ENCODE data around the gene CIAO3. TPM values are rescaled to one million over a fixed set of nuclear protein-coding genes. Genes with fewer than 3 reads are reported as not detected.

Gene CIAO3
- total RNA-seq, 1 experiment from 2014 or later = 50.9 TPM

DNA sequence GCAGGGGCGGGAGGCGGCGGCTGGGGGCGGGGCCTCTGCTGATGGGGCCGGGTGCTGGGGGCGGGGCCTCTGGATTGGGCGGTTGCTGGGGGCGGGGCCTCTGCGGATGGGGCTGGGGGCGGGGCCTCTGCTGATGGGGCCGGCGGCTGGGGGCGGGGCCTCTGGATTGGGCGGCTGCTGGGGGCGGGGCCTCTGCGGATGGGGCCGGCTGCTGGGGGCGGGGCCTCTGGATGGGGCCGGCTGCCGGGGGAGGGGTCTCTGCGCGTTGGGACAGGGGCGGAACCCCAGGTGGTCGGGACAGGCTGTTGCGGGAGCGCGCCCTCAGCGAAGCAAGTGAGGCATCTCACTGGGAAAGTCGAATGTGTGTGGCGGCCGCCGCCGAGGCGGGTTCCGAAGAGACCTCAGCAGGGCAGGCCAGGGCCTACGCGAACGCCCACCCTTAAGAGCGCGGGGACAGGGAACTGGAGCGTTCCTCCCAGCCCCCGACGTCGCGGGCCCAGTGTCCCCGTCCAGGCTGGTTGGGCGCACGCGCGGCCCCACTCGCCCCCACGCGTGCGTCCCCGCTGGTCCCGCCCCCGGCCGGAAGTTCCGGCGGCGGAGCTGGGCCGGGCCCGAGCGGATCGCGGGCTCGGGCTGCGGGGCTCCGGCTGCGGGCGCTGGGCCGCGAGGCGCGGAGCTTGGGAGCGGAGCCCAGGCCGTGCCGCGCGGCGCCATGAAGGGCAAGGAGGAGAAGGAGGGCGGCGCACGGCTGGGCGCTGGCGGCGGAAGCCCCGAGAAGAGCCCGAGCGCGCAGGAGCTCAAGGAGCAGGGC is 60.8 kb downstream of the CIAO3 start, which contains the start of gene STUB1:
STUB1 (plus strand) TSS at position 597 of the 811 bp plus-strand sequence; CDS start at position 713, 116 bp downstream.
- Mint-ChIP-seq H3K36me3 (peaks cover 20% of the 10 kb centered on the region), H3K9me3 (no peaks in the 10 kb centered on the region), H3K27me3 (ENCODE audit: low read depth) (no peaks in the 10 kb centered on the region), H3K4me1 (peaks cover 27% of the 10 kb centered on the region), H3K4me3 (peak within 1 kb of the TSS; percentile 76), H3K27ac (peak within 1 kb of the TSS; percentile 85)
- CTCF ChIA-PET = interaction anchor here (0.9 to 3.1 kb wide), 9 partner anchors 9 to 101 kb away, joined by 3 to 21 read pairs (median 6); partner anchors contain the start of genes METRN and RHOT2
- ATAC-seq (peak; percentile 41), DNase-seq (ENCODE audit: low spot score) (peak; percentile 97)
- POLR2A ChIA-PET = interaction anchor here (0.9 to 1.9 kb wide), 4 partner anchors 10 to 40 kb away, joined by 3 to 5 read pairs (median 4); partner anchors contain the start of gene WDR24
- TF ChIP-seq SMAD4 (CRISPR knock-in tag; IDR thresholded peaks at IDR 0.05) (no peak), ZNF396 (CRISPR knock-in tag; IDR thresholded peaks at IDR 0.05; ENCODE audit: borderline replicate concordance) (no peak), ZNF317 (CRISPR knock-in tag; IDR thresholded peaks at IDR 0.05; ENCODE audit: borderline replicate concordance, low read depth) (no peak), IRF2 (CRISPR knock-in tag; IDR thresholded peaks at IDR 0.05; ENCODE audit: borderline replicate concordance, low read depth) (no peak), FOXK1 (CRISPR knock-in tag; IDR thresholded peaks at IDR 0.05) (no peak), JUN (CRISPR knock-in tag; IDR thresholded peaks at IDR 0.05) (no peak), OVOL2 (CRISPR knock-in tag; IDR thresholded peaks at IDR 0.05; ENCODE audit: borderline replicate concordance) (no peak), CREB1 (CRISPR knock-in tag; IDR thresholded peaks at IDR 0.05) (no peak), ATF1 (CRISPR knock-in tag; IDR thresholded peaks at IDR 0.05) (no peak), PRRX2 (CRISPR knock-in tag; IDR thresholded peaks at IDR 0.05) (no peak), FOXP1 (CRISPR knock-in tag; IDR thresholded peaks at IDR 0.05; ENCODE audit: borderline replicate concordance) (peak; percentile 85; the same call in 1 of the 2 replicates), TEAD4 (CRISPR knock-in tag; IDR thresholded peaks at IDR 0.05) (no peak), NFATC4 (CRISPR knock-in tag; IDR thresholded peaks at IDR 0.05) (no peak)
- TF ChIP-seq, protein P1, sequence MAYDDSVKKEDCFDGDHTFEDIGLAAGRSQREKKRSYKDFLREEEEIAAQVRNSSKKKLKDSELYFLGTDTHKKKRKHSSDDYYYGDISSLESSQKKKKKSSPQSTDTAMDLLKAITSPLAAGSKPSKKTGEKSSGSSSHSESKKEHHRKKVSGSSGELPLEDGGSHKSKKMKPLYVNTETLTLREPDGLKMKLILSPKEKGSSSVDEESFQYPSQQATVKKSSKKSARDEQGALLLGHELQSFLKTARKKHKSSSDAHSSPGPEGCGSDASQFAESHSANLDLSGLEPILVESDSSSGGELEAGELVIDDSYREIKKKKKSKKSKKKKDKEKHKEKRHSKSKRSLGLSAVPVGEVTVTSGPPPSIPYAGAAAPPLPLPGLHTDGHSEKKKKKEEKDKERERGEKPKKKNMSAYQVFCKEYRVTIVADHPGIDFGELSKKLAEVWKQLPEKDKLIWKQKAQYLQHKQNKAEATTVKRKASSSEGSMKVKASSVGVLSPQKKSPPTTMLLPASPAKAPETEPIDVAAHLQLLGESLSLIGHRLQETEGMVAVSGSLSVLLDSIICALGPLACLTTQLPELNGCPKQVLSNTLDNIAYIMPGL (CRISPR knock-in tag; IDR thresholded peaks at IDR 0.05) = no peak; the same call in 1 of the 2 replicates
- TF ChIP-seq, protein P2, sequence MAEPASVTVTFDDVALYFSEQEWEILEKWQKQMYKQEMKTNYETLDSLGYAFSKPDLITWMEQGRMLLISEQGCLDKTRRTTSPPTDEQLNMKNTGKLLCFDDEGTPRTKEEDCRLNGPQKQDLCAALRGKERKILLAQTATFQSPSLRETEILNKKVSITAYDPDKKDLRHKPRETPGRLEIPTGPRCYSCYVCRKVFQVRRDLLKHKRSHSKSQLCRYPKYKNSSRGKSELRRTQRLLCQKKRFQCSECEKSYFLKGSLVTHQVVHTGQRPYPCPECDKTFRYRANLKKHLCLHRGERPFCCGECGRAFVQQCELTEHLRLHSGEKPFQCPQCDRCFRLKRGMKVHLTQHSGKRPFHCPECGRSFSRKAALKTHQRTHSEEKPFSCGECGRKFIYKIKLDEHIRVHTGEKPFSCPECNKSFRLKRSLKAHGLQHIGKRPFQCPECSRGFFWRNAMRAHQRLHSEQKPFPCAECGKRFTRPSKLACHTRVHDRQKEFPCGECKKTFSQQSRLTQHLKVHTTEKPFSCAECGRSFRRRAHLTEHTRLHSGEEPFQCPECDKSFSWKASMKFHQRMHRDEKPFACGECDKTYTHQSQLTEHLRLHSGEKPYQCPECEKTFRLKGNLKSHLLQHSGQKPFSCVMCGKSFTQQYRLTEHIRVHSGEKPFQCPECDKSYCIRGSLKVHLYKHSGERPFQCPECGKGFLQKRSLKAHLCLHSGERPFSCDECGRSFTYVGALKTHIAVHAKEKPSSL (CRISPR knock-in tag; conservative IDR thresholded peaks at IDR 0.05) = no peak
- TF ChIP-seq, protein P3, sequence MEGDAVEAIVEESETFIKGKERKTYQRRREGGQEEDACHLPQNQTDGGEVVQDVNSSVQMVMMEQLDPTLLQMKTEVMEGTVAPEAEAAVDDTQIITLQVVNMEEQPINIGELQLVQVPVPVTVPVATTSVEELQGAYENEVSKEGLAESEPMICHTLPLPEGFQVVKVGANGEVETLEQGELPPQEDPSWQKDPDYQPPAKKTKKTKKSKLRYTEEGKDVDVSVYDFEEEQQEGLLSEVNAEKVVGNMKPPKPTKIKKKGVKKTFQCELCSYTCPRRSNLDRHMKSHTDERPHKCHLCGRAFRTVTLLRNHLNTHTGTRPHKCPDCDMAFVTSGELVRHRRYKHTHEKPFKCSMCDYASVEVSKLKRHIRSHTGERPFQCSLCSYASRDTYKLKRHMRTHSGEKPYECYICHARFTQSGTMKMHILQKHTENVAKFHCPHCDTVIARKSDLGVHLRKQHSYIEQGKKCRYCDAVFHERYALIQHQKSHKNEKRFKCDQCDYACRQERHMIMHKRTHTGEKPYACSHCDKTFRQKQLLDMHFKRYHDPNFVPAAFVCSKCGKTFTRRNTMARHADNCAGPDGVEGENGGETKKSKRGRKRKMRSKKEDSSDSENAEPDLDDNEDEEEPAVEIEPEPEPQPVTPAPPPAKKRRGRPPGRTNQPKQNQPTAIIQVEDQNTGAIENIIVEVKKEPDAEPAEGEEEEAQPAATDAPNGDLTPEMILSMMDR (IDR thresholded peaks at IDR 0.05) = no peak
- TF ChIP-seq, protein P4, sequence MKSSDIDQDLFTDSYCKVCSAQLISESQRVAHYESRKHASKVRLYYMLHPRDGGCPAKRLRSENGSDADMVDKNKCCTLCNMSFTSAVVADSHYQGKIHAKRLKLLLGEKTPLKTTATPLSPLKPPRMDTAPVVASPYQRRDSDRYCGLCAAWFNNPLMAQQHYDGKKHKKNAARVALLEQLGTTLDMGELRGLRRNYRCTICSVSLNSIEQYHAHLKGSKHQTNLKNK (CRISPR knock-in tag; IDR thresholded peaks at IDR 0.05) = no peak
- TF ChIP-seq, protein P5, sequence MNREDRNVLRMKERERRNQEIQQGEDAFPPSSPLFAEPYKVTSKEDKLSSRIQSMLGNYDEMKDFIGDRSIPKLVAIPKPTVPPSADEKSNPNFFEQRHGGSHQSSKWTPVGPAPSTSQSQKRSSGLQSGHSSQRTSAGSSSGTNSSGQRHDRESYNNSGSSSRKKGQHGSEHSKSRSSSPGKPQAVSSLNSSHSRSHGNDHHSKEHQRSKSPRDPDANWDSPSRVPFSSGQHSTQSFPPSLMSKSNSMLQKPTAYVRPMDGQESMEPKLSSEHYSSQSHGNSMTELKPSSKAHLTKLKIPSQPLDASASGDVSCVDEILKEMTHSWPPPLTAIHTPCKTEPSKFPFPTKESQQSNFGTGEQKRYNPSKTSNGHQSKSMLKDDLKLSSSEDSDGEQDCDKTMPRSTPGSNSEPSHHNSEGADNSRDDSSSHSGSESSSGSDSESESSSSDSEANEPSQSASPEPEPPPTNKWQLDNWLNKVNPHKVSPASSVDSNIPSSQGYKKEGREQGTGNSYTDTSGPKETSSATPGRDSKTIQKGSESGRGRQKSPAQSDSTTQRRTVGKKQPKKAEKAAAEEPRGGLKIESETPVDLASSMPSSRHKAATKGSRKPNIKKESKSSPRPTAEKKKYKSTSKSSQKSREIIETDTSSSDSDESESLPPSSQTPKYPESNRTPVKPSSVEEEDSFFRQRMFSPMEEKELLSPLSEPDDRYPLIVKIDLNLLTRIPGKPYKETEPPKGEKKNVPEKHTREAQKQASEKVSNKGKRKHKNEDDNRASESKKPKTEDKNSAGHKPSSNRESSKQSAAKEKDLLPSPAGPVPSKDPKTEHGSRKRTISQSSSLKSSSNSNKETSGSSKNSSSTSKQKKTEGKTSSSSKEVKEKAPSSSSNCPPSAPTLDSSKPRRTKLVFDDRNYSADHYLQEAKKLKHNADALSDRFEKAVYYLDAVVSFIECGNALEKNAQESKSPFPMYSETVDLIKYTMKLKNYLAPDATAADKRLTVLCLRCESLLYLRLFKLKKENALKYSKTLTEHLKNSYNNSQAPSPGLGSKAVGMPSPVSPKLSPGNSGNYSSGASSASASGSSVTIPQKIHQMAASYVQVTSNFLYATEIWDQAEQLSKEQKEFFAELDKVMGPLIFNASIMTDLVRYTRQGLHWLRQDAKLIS (CRISPR knock-in tag; IDR thresholded peaks at IDR 0.05; ENCODE audit: borderline replicate concordance) = no peak
- TF ChIP-seq, protein P6, sequence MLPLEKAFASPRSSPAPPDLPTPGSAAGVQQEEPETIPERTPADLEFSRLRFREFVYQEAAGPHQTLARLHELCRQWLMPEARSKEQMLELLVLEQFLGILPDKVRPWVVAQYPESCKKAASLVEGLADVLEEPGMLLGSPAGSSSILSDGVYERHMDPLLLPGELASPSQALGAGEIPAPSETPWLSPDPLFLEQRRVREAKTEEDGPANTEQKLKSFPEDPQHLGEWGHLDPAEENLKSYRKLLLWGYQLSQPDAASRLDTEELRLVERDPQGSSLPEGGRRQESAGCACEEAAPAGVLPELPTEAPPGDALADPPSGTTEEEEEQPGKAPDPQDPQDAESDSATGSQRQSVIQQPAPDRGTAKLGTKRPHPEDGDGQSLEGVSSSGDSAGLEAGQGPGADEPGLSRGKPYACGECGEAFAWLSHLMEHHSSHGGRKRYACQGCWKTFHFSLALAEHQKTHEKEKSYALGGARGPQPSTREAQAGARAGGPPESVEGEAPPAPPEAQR (CRISPR knock-in tag; IDR thresholded peaks at IDR 0.05) = no peak
- TF ChIP-seq, protein P7, sequence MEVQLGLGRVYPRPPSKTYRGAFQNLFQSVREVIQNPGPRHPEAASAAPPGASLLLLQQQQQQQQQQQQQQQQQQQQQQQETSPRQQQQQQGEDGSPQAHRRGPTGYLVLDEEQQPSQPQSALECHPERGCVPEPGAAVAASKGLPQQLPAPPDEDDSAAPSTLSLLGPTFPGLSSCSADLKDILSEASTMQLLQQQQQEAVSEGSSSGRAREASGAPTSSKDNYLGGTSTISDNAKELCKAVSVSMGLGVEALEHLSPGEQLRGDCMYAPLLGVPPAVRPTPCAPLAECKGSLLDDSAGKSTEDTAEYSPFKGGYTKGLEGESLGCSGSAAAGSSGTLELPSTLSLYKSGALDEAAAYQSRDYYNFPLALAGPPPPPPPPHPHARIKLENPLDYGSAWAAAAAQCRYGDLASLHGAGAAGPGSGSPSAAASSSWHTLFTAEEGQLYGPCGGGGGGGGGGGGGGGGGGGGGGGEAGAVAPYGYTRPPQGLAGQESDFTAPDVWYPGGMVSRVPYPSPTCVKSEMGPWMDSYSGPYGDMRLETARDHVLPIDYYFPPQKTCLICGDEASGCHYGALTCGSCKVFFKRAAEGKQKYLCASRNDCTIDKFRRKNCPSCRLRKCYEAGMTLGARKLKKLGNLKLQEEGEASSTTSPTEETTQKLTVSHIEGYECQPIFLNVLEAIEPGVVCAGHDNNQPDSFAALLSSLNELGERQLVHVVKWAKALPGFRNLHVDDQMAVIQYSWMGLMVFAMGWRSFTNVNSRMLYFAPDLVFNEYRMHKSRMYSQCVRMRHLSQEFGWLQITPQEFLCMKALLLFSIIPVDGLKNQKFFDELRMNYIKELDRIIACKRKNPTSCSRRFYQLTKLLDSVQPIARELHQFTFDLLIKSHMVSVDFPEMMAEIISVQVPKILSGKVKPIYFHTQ (CRISPR knock-in tag; IDR thresholded peaks at IDR 0.05) = no peak
